ENCODE measurements around the gene MED9.

MED9 gene

DNA sequence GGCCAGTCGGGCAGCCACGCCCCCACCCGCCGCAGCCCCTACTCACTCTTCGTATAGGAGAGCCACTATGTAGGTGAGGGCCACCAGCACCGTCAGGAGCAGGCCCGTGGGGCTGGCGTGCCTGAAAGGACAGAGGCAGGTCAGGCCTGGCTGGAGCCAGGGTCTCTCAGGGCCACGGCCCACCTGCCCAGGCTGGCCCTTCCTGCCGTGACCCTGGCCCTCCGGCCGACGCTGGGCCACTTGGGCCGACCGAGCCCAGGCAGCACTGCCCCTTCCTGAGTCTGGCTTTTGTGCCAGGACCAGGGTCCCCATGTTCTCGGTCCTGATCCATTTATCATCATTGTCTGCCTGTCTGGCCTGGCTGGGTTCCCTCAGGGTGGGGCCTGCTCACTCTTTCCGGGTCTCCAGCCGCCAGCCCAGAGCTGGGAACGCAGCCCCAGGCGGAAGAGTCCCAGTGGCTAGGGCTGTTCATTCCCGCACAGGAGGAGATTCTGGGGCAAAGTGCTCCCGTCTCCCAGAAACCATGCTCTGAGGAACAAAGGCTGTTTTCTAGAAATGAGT, 29.5 kb downstream of the MED9 start:
- DNase-seq: no peak

DNA sequence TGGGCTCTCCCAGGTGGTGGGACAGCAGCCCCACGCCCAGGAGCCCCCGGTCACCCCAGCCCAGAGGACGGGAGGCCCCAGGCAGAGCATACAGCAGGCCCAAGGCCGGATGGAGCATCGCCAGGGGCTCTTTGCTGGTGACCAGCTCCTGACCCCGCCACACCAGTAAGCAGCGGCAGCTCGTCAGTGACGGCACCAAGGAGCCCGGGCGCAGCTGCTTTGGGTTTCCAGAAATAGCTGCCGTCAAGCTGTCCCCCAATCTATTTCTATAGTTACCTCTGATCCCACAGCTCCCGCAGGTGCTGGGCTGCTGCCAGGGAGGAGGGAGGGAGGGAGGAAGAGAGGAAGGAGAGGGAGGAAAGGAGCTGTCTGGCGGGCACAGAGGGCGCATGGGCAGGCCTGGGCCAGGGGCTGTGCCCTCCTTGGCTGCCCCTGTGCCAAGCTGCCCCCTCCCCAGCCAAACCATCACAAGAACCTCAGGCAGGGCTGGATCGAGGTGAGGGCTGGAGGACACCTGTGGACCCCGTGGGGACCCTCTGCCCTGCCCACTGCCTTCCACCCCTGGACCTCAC, 30.2 kb downstream of the MED9 start:
- DNase-seq: no peak

DNA sequence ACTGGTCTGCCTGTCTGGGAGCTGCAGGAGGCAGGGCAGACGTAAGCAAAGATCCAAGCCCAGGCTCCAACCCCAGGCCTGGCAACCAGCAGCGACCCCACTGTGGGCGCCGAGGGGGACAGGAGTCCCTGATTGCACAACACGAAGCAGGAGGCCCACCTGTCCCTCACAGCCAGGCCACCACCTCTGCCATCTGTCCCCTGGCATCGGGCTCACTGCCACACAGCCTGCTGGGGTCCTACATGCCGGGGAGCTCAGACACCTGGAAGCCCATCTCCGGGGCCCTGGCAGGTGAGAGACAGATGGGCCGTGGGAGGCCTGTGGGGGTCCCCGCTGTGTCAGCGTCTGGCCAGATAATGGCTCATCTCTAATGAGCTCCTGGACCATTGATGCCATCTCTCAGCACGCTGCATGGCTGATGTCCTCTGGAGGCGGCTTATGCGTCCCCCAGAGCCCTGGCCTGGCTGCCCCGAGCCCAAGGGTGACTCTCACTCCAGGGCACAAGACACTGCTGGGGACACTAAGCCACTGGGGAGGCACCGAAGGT, 30.7 kb downstream of the MED9 start:
- DNase-seq: no peak

DNA sequence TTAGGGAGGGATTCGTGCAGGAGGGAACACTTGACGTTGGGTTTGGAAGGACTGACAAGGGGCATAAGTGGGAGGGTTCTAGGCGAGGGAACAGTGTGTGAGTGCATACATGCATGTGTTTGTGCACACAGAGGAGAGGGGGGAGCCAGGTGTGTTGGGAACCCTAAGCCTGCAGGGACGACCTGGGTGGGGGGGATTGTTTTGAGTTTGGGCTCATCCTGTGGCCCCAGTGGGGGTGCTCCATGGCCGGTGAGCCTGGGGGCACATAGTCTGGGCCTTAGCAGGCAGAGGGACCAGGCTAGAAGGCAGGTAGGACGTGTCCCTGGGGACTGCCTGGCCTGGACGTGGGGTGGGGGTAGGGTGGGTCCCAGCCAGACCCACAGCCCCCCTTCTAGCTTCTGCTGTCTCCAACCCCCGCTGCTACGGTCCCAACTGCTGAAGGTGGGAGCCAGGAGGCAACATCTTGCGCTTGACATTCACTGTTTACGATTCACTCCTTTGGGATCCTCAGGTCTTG, 31.3 kb downstream of the MED9 start:
- DNase-seq: no peak

DNA sequence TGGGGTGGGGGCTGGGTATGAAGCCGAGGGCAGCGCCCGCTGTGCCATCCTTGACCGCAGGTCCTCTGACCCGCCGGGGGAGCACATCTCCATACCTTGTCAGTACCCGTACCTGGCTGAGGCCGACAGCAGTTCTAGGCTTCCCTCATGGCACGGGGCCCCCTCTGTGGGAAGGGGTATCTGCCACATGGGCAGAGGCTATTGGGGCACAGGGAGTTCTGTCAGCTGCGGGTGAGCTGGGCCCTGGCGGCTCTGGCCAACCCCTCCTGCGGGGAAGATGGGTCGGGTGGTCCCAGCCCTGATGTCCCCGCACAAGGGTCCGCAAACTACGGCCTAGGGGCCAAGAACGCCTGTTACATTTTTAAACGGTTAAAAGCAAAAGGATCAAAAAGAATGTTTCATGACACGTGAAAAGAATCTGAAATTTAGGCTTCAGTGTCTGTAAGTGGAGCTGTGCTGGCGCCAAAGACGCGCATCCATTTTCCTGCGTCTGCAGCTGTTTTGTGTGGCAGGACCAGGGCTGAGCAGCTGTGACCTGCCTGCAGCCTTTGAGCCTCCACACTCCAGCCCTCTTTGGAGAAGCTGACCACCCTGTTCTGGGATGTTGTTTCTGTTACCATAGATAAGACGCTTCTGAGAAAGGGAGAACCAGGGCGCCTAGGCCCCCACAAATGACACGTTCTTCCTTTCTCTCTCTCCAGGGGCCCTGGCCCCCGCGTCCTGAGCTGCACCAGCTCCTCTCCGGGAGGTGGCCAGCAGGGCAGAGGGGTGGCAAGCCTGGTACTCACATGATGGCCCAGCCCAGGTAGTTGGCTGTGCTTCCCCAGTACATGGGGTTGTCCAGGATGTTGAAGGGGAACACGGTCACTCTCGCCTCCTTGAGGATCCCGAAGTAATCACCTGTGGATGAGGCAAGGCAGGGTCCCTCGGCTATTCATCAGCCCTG, 32.1 kb downstream of the MED9 start:
- no peak for DNase-seq

DNA sequence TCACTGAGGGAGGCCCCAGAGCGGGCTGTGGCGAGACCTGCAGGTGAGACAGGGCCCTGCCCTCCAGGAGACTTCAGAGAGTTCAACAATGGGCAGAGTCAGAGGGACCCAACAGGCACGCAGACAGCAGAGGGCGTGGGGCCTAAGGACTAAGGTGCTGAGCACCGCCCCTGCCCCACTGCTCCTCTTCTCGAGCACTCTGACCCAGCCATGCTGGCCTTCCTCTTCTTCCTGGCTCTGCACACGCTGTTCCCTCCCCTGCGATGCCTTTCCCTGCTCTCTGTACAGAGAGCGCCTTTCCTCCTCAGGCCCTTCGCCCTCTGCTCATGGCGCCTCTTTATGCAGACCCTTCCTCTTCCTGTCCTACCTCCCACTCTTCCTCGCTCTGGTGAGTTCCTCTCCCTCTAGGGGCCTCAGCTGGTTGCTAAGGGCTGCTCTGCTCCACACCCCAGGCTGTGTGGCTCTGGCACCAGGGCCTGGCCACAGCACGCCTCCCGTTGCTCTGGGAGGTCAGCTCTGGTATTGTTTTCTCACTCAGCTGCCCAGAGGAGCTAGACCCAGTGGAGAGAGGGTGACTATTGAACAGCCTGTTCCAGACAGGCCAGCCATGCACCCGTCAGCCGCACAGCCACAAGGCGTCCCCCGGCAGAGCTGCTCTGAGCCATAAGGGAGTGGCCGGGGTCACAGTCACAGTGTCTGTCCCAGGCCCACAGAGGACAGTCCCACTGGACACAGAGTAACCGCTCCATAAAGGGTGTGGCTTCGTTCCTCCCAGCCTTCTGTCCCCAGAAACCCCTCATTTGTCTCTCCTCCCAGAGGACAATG, 33.0 kb downstream of the MED9 start:
- DNase-seq: no peak

DNA sequence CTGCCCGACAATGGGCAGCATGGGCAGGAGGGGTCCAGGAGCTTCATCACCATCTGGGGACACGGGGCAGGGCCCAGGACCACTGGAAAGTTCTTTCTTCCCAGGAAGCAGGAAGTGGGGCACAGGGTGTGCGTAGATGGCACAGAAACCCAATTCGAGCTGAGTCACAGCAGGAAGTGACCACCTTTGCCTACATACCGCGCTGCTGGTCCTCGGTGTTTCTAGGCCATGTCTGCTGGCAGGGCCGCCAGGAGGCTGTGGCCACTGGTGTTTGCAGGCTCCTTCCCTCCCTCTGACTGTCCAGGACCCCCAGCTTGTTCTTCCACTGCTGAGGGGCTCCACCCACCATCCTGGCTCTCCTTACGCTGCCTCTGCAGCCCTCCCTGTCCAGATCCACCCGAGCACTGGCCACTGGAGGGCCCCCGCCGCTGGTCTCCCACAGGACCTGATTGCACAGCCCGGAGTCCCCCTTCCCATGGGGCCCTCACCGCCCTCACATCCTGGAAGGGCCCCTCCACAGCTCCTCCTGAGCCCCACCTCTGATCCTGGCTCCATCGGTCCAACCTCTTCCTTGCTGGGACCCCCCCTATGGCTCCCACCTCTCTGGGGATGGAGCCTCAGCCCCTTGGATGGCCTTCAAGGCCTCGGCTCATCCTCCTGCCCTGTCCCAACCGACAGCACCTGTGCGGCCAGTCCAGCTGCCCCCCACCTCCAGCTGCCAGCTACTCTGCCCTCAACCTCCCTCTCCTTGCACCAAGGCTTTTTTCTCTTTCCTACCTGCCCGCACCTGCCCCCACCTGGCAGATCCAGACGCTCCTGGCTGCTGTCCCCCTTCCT, 33.9 kb downstream of the MED9 start:
- DNase-seq: no peak

DNA sequence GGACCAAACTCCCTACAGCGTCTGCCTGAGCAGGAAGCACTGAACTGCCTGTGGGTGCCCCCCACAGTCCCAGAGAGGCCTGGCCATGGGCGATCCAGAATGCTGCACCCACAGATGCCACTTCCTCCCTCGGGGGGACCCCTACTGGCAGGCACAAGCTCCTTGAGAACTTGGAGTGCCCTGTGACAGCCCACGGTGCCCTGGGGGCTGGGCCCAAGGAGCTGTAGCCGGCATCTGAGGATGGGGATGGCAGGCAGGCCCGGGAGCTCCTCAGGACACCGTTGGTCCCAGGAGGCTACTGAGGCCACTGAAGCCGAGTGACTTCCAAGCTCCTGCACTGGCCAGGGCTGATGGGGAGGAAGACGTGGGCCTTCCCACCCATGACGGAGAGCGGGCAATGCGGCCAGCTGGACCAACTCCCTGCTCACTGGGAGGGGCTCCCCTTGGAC, 34.5 kb downstream of the MED9 start:
- no peak for DNase-seq

DNA sequence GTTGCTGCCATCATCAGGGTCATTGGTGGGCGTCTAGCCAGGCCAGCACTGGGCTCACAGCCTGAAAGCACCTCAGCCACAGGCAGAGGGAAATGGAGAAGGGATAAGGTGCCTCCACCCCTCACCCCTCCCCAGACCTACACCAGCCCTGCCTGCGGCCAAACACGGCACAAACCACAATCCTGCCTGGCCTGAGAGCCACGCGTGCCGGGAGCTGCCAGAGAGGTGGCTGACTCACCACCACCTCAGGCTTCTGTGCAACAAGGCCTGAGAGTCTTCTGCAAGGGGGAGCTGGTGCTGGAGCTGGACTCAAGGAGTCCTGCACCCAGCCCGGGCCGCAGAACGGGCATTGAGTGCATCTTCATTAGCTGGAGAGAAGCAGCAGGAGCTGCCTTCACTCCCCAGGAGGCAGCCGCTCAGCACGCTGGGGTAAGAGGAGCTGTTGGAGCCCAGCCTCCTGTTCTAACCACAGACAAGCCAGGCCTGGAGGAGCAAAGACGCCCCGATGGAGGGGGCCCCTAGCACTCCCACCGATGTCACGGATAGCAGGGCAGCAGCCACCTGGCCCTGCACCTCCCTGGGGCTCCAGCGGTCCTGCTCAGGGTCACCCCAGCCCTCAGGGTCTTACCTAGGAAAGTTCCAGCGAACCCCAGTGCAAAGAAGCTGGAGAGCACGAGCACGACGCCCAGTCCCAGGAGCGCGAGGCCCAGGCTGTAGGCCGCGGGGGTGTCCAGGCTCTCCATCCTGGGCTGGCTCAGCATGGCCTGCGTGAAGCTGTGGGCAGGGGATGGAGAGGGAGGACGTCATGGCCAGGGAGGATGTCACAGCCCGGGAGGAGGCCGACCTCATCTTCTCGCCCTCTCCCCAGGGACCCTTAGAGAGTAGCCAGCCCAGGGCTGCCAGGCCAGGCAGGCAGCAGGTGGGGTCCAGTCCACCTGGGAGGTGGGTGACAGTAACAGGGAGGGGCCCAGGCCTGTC, 35.4 kb downstream of the MED9 start:
- DNase-seq: no peak

DNA sequence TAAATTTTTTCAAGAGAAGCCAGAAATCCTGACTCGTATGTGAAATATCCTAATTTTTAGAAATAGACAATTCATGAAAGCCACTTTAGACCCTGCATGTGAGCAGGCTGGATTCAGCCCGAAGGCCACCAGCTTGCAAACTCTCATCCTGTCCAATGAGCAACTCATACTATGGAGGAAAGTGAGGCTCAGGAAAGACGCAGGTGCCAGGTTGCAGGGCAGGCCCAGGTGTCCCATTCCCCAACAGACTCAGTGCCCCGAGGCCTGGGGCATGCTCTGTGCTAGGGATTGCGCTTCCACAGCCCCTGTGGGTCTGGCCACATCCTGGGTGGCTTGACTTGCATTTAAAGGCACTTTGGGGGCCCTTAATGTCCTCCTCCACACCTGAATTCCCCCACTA, 36.1 kb downstream of the MED9 start:
- DNase-seq: no peak

DNA sequence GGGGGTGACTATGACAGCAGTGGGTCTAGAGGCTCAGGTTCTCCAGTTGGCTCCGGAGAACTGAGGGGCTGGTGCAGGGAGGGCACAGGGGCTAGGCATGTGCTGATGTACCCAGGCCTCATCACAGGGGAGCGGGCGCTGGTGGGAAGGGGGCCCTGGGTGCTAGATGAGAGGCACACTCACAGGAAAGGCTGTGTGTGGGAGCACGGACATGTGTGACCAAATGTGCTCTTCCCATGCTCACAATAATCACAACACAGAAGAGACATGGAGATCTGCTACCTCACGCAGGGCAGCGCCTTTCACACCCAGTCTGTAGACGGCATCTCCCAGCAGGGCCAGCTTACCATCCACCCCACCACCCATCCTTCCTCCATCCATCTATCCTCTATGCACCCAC, 36.8 kb downstream of the MED9 start:
- DNase-seq: no peak

DNA sequence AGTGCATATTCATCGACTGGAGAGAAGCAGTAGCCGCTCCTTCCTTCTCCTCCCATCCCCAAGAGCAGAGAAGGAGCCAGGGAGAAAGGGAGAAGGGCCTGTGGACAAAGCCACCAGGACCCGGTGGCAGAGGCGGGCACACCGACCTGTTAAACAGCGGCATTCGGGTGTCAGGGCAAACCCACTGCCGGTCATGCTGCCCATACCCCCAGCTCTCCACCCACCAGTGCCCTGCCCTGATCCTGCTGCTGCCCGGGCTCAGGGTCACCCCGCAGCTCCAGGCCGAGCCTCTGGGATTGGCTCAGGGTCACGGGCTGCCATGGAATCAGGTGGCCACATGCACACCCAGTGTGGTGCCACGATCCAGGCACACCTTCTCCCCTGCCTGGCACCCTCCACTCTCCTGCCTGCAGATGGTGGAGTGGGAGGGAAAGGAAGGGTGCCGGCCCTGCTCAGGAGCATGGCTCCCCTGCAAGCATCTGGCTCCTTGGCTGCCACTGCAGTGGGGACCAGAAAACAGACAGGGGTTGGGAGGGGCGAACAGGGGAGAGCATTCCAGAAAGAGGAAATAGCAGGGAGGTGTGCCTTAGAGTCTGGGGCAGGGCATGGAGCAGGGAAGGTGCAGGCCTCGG, 37.7 kb downstream of the MED9 start:
- no peak for DNase-seq

DNA sequence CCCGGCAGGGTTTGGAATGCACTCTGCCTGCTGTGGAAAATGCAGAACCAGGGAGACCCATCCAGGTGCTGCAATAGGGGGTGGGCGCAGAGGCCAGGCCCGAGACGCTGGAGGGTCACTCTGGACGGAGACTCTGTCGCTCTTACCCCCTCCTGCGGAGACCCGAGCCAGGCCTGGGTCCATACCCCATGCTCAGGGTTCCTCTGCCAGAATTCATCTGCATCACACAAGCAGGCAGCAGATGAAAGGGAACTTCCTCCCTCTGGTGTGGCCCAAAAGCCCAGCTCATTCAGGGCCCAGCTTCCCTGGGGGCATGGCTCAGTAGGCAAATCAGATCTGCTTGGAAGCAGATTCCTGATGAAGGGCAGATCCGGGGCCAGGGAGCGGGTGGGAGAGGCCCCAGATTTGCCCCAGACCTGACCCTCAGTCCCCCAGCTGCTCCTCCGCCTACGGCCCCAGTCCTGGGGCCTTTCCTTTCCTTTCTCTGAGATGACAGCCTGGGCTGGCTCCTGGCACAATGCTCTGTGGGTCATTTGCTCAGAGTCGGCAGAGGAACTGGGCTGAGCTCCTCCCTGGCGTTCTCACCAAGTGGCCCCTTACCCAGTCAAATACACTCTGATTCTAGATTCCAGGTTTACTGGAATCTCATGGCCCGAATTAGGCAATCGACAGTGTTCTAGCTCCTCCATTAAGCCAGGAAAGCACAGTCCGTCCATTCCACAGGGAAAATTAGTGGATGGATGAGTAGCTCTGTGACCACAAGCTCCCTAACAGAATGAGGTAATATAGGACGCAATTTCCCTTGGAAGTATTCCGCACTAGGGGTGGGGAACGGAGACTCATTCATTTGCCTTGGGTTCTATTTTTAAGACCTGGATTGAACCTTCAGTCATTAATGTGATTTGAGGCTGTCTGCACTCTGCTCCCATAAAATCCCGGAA, 38.5 kb downstream of the MED9 start:
- DNase-seq: peak in 1 of 2 experiments; percentile 80

DNA sequence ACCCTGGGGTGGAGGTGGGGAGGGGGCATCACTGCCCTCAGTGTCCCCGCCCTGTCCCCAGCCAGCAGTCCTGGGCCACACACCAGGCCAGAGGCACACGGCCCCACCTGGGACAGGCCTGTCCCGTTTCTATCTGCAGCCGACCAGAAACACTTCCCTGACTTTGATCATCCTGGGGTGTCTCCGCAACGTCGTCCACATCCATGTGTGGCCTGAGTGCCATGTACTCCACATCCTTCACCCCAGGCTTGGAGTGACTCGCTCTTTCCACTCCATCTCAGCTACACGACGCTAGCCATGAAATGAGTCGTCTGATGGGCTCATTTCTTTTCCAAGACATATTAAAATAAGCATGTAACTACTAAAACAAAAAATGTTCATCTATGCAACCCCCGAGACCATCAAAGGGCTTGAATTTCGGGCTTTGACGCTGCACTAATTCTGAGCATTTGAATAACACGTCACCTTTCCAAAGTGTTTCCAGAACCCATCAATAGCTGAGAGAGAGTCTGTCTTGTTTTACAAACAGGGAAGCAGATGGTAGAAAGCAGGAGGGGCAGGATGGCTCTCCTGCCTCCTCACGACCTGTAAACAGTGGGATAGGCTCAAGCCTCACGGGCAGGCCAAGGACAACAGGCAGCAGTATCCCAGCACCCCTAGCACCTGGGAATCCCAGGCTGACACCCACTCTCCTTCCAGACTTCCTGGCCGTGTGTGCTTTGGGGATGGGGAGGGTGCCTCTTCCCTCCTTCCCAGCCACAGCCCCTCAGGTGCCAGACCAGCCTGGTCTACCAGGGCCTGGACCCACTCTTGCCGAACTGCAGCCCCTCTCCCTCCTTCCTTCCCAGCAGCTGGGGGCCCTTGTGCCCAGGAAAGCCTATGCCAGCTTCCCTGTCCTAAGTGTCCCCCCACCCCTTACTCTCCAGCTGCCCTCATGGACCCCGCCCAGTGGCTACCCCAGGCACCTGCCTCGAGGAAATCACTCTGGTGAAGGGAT, 39.4 kb downstream of the MED9 start:
- no peak for DNase-seq

DNA sequence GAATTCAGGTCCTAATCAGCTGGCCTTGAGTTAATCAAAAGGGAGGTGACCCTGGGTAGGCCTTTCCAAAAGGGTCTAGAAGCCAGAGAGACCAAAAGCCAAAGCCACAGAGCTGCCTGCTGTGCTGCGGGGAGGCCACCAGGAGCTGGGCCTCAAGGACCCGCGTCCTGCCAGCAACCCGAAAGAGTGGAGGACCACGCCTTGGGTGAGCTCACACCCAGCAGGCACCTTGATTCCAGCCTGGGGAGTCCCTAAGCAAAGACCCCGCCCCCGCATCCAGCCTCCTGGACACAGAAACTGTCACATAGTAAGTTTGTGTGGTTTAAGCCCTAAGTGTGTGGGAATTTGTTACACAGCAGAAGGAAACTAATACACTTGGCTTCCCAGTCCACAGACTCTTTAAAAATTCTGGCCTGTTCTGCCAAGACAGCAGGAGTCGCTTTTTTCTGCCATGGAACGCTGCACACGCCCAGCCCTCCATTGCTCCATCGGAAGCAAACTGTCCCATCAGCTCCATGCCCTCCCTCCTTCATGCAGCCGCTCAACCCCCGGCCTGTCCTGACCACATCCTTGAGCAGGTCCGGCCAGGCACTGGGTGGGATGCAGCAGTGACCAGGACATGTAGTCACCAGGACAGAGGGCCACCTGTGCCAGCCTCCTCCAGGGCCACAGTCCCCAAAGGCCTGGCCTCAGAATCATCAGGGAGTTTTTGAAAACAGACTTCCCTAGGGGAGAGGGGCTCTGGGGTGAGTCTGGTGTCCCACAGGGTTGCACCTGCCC, 40.3 kb downstream of the MED9 start:
- no peak for DNase-seq

DNA sequence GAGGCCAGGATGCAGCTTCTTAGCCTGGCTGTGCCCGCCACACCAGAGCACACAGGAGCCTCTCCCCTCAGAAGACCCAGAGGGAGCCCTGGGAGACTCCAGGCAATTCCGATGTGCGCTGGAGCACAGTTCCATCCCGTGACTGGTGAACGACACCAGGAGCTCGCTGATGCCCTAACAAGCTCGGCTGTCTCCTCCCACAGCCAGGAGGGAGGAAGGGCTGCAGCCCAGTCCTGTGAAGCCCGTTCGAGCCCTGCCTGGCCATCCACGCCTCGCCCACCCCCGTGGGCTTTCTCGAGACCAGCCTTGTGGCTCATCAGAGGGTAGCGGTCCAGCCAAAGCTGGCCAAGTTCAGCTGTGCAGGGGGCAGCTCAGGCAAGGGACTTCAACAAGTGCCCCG, 41.2 kb downstream of the MED9 start:
- DNase-seq: peak in 1 of 2 experiments; percentile 45

DNA sequence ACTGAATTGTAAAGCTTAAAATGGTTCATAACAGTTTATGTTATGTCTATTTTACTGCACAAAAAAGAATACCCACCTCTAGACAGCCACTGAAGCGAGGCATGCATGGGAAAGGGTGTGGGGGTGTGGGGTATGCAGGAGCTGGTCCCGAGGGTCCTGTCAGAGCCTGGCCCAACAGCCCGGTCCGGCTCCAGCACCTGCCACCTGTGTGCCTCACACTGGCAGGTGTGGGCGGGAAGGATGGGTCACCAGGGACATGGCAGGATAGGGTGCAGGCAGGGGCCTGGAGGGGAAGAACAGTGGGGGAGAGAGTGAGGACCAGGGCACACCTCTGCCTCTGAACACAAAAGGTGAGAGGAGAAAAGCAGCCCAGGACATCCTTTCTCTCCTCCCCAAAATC, 42.2 kb downstream of the MED9 start:
- DNase-seq: no peak
